Neural cell (in vitro differentiated cells): ENCODE results near the gene LIMCH1. TPM values are rescaled to one million over a fixed set of nuclear protein-coding genes. Genes with fewer than 3 reads are reported as not detected.

Experiments used
- H2AFZ ChIP-seq: fragments of 200-600, 300-800 bp; sonication (generic), shearing (Covaris generic); 2 replicates; pipeline ENCODE4 v1.6.0; 2014; ENCODE audit warnings: low read depth, mild to moderate bottlenecking, antibody characterized with exemption, low read length, moderate library complexity
- H3F3A ChIP-seq: fragments of 200-600 bp; shearing (Covaris generic); 2 replicates; pipeline ENCODE4 v1.6.1; 2016; ENCODE audit warnings: mild to moderate bottlenecking, moderate library complexity, mixed read lengths, antibody characterized with exemption, low read length; ENCODE audit not compliant: insufficient read depth, poor library complexity, severe bottlenecking
- H3K27ac ChIP-seq: fragments of 200-600, 300-800 bp; sonication (generic), shearing (Covaris generic); 2 replicates; pipeline ENCODE4 v1.5.1; 2014; ENCODE audit warnings: mild to moderate bottlenecking, low read length, moderate library complexity
- H3K27me3 ChIP-seq: fragments of 300-800, 200-600 bp; sonication (generic), shearing (Covaris generic); 2 replicates; pipeline ENCODE4 v1.6.0; 2014; ENCODE audit warnings: mild to moderate bottlenecking, low read depth, low read length, moderate library complexity; ENCODE audit not compliant: insufficient read depth
- H3K36me3 ChIP-seq: fragments of 300-800, 200-600 bp; sonication (generic), shearing (Covaris generic); 2 replicates; pipeline ENCODE4 v1.5.1; 2014; ENCODE audit warnings: mild to moderate bottlenecking, antibody characterized with exemption, low read length, moderate library complexity; ENCODE audit not compliant: insufficient read depth
- H3K4me2 ChIP-seq: fragments of 300-800, 200-600 bp; sonication (generic), shearing (Covaris generic); 2 replicates; pipeline ENCODE4 v1.6.0; 2014; ENCODE audit warnings: mild to moderate bottlenecking, low read length
- H3K4me3 ChIP-seq: fragments of 300-800, 200-600 bp; sonication (generic), shearing (Covaris generic); 2 replicates; pipeline ENCODE4 v1.5.1; 2014; ENCODE audit warnings: mild to moderate bottlenecking, low read length, moderate library complexity
- H3K79me2 ChIP-seq: fragments of 200-600 bp; shearing (Covaris generic); replicated peaks from 2 replicates; pipeline ENCODE4 v1.6.0; 2014; ENCODE audit warnings: mild to moderate bottlenecking, low read length, moderate library complexity; ENCODE audit not compliant: insufficient read depth
- H3K9ac ChIP-seq: fragments of 300-800, 200-600 bp; sonication (generic), shearing (Covaris generic); 2 replicates; pipeline ENCODE4 v1.6.1; 2016; ENCODE audit warnings: mild to moderate bottlenecking, low read length, mixed read lengths
- H3K9me2 ChIP-seq: fragments of 200-600 bp; shearing (Covaris generic); 2 replicates; pipeline ENCODE4 v1.6.1; 2016; ENCODE audit warnings: mild to moderate bottlenecking, low read length, mixed read lengths; ENCODE audit not compliant: insufficient read depth
- H3K9me3 ChIP-seq: fragments of 200-600, 300-800 bp; sonication (generic), shearing (Covaris generic); 2 replicates; pipeline ENCODE4 v1.6.1; 2016; ENCODE audit warnings: mild to moderate bottlenecking, mixed run types, low read length, moderate library complexity, mixed read lengths
- H4K20me1 ChIP-seq: fragments of 200-600 bp; shearing (Covaris generic); 2 replicates; pipeline ENCODE4 v1.6.1; 2016; ENCODE audit warnings: mild to moderate bottlenecking, mixed run types; ENCODE audit not compliant: insufficient read depth
- CTCF ChIP-seq: fragments of 450-650 bp; IDR thresholded peaks from 2 replicates; pipeline ENCODE4 v1.5.1; 2014; ENCODE audit warnings: antibody characterized with exemption, mild to moderate bottlenecking, moderate library complexity; ENCODE audit not compliant: poor library complexity, severe bottlenecking
- EP300 ChIP-seq: fragments of 450-650 bp; conservative IDR thresholded peaks from 2 replicates; pipeline ENCODE4 v1.6.1; 2014; ENCODE audit warnings: antibody characterized with exemption, mild to moderate bottlenecking, moderate library complexity; ENCODE audit not compliant: poor library complexity, severe bottlenecking
- EZH2 ChIP-seq: fragments of 200-600, 300-800 bp; shearing (Covaris generic), sonication (generic); IDR thresholded peaks from 2 replicates; pipeline ENCODE4 v1.6.1; 2014; ENCODE audit warnings: antibody characterized with exemption, low read length, borderline replicate concordance, mild to moderate bottlenecking; ENCODE audit not compliant: insufficient read depth, poor library complexity, severe bottlenecking
- MXI1 ChIP-seq: fragments of 450-650 bp; conservative IDR thresholded peaks from 2 replicates; pipeline ENCODE4 v1.6.1; 2014; ENCODE audit warnings: antibody characterized with exemption, mild to moderate bottlenecking; ENCODE audit not compliant: poor library complexity, severe bottlenecking
- POLR2AphosphoS5 ChIP-seq: IDR thresholded peaks from 2 replicates; pipeline ENCODE4 v1.6.1; 2012
- RAD21 ChIP-seq: fragments of 450-650 bp; conservative IDR thresholded peaks from 2 replicates; pipeline ENCODE4 v1.6.1; 2014; ENCODE audit warnings: antibody characterized with exemption, mild to moderate bottlenecking, moderate library complexity
- REST ChIP-seq: IDR thresholded peaks from 2 replicates; pipeline ENCODE4 v1.6.1; 2012; ENCODE audit warnings: borderline replicate concordance
- SMC3 ChIP-seq: fragments of 450-650 bp; conservative IDR thresholded peaks from 2 replicates; pipeline ENCODE4 v1.6.1; 2014; ENCODE audit warnings: antibody characterized with exemption, mild to moderate bottlenecking, moderate library complexity; ENCODE audit not compliant: poor library complexity
- TAF1 ChIP-seq: IDR thresholded peaks from 2 replicates; pipeline ENCODE4 v1.6.1; 2012; ENCODE audit warnings: low read depth
- polyA plus RNA-seq: library from polyadenylated mRNA; depleted of rRNA; stranded (reverse); fragments of >200 nt; gene quantifications from 2 replicates; pipeline ENCODE4 v1.2.3, GENCODE V29; 2014

Gene LIMCH1
- polyA plus RNA-seq, 1 donor from 2014 or later = 9.1 TPM

- H4K20me1 ChIP-seq = no peaks in the 10 kb centered on the region
- no peak overlapping the region for H3K9ac ChIP-seq
- no peak overlapping the region for H3K27ac ChIP-seq
- no peaks in the 10 kb centered on the region for H3K79me2 ChIP-seq
- no peak overlapping the region for H3K4me2 ChIP-seq
- H3K36me3 ChIP-seq = no peaks in the 10 kb centered on the region
- no peaks in the 10 kb centered on the region for H3K9me2 ChIP-seq
- no peak for TF ChIP-seq SMC3
- no peak for TF ChIP-seq CTCF
- no peak for TF ChIP-seq TAF1
- TF ChIP-seq RAD21 = no peak
- peak; percentile 65 for TF ChIP-seq EZH2
- peaks cover 98% of the 10 kb centered on the region for H3K27me3 ChIP-seq
- no peak overlapping the region for H2AFZ ChIP-seq
- no peaks in the 10 kb centered on the region for H3F3A ChIP-seq
- peaks cover 8% of the 10 kb centered on the region for H3K9me3 ChIP-seq
- no peak overlapping the region for H3K4me3 ChIP-seq
Observed at GRCh38 chr4:41744572-41745291, 206.8 kb downstream of the LIMCH1 start.

- Histone ChIP-seq H3K79me2 (no peaks in the 10 kb centered on the region), H3K27me3 (peaks cover 99% of the 10 kb centered on the region), H3K27ac (no peak overlapping the region), H3K36me3 (no peaks in the 10 kb centered on the region), H3K9me2 (no peaks in the 10 kb centered on the region), H3K4me2 (no peak overlapping the region), H3K9ac (no peak overlapping the region), H3K9me3 (peaks cover 8% of the 10 kb centered on the region), H2AFZ (no peak overlapping the region), H3K4me3 (no peak overlapping the region), H3F3A (no peaks in the 10 kb centered on the region), H4K20me1 (no peaks in the 10 kb centered on the region)
- TF ChIP-seq CTCF (no peak), RAD21 (no peak), EZH2 (no peak), EP300 (no peak), TAF1 (no peak), REST (no peak), MXI1 (no peak), POLR2AphosphoS5 (no peak), SMC3 (no peak)
Observed at GRCh38 chr4:41745292-41746024, 207.5 kb downstream of the LIMCH1 start.
